Measurements from ENCODE around the gene PECR. TPM values are rescaled to one million over a fixed set of nuclear protein-coding genes. Genes with fewer than 3 reads are reported as not detected.

PECR gene
- total RNA-seq, 1 experiment from 2014 or later = 16.3 TPM

DNA sequence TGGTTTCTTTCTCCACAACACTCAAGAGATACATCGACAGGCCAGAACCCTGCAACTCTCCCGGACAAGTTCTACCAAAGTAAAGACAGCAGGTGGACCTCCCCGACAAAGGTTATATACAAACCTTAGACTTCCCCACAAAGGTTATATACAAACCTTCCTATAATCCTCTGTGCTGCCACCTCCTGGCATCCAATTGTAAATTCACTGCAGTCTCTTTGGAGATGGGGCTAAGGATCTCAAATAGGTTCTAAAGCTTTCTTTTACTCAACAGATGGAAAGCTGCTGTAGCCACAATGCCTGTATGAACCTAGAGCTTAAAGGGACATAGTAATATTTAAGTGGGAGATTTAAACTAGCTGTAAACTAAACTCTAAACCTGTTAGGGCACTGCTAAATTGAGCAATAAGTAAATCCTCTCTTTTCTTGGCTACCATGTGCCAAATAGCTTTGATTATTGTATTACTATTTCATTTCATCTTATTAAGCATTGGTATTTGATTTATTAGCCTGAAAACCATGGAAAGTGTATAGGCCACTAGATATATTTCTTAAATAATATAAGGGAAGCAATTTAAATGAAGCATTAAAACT lies 58.5 kb downstream of the PECR start:
- Histone ChIP-seq H3K9ac (ENCODE audit: low read length) (no peak overlapping the region), H2AFZ (ENCODE audit: low read depth, low read length, poor library complexity, severe bottlenecking) (no peak overlapping the region), H3K9me2 (ENCODE audit: insufficient read depth) (no peaks in the 10 kb centered on the region), H3K4me1 (ENCODE audit: control insufficient read depth in 1 of 2, insufficient read depth in 2 of 2, low read length in 2 of 2) (no peaks in the 10 kb centered on the region), H3K27ac (ENCODE audit: low read depth, low read length) (no peak overlapping the region), H3K36me3 (ENCODE audit: control insufficient read depth in 1 of 2, insufficient read depth in 2 of 2, low read length in 2 of 2) (no peaks in the 10 kb centered on the region), H3K79me2 (ENCODE audit: insufficient read depth, low read length) (no peaks in the 10 kb centered on the region), H3K4me2 (ENCODE audit: low read length) (no peak overlapping the region), H3K9me3 (ENCODE audit: control insufficient read depth in 1 of 2, insufficient read depth in 1 of 2, low read depth in 1 of 2, low read length in 2 of 2) (no peaks in the 10 kb centered on the region), H3K27me3 (ENCODE audit: insufficient read depth, low read length) (no peaks in the 10 kb centered on the region), H3K4me3 (replicated peaks in 1 of 2; ENCODE audit: low read depth in 1 of 2, low read length in 2 of 2) (no peak overlapping the region), H4K20me1 (ENCODE audit: insufficient read depth) (no peaks in the 10 kb centered on the region)
- ATAC-seq (peak; percentile 96), DNase-seq (ENCODE audit: low read depth, low spot score) (peak; percentile 42)
- ChIA-PET CTCF (interaction anchor here (0.7 to 1.6 kb wide), 11 partner anchors 10 to 94 kb away, joined by 3 to 10 read pairs (median 3); partner anchors contain the start of gene PECR), RAD21 (ENCODE audit: low non-redundant PET in 1 of 2, low total read pairs in 2 of 2, uncharacterized antibody in 2 of 2, unreplicated experiment in 2 of 2) (interaction anchor here in 1 of 2 experiments (0.6 kb wide), 1 partner anchor 13 kb away, joined by 3 read pairs; no protein-coding TSS in a partner anchor), POLR2A (no interaction called here)
- no peak for TF ChIP-seq JUND (IDR thresholded peaks at IDR 0.05)
- TF ChIP-seq, protein P1, sequence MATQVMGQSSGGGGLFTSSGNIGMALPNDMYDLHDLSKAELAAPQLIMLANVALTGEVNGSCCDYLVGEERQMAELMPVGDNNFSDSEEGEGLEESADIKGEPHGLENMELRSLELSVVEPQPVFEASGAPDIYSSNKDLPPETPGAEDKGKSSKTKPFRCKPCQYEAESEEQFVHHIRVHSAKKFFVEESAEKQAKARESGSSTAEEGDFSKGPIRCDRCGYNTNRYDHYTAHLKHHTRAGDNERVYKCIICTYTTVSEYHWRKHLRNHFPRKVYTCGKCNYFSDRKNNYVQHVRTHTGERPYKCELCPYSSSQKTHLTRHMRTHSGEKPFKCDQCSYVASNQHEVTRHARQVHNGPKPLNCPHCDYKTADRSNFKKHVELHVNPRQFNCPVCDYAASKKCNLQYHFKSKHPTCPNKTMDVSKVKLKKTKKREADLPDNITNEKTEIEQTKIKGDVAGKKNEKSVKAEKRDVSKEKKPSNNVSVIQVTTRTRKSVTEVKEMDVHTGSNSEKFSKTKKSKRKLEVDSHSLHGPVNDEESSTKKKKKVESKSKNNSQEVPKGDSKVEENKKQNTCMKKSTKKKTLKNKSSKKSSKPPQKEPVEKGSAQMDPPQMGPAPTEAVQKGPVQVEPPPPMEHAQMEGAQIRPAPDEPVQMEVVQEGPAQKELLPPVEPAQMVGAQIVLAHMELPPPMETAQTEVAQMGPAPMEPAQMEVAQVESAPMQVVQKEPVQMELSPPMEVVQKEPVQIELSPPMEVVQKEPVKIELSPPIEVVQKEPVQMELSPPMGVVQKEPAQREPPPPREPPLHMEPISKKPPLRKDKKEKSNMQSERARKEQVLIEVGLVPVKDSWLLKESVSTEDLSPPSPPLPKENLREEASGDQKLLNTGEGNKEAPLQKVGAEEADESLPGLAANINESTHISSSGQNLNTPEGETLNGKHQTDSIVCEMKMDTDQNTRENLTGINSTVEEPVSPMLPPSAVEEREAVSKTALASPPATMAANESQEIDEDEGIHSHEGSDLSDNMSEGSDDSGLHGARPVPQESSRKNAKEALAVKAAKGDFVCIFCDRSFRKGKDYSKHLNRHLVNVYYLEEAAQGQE (IDR thresholded peaks at IDR 0.05; ENCODE audit: low read depth) = no peak
- TF ChIP-seq, protein P2, sequence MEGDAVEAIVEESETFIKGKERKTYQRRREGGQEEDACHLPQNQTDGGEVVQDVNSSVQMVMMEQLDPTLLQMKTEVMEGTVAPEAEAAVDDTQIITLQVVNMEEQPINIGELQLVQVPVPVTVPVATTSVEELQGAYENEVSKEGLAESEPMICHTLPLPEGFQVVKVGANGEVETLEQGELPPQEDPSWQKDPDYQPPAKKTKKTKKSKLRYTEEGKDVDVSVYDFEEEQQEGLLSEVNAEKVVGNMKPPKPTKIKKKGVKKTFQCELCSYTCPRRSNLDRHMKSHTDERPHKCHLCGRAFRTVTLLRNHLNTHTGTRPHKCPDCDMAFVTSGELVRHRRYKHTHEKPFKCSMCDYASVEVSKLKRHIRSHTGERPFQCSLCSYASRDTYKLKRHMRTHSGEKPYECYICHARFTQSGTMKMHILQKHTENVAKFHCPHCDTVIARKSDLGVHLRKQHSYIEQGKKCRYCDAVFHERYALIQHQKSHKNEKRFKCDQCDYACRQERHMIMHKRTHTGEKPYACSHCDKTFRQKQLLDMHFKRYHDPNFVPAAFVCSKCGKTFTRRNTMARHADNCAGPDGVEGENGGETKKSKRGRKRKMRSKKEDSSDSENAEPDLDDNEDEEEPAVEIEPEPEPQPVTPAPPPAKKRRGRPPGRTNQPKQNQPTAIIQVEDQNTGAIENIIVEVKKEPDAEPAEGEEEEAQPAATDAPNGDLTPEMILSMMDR (IDR thresholded peaks at IDR 0.05 in 2 of 3, conservative IDR thresholded peaks at IDR 0.05 in 1 of 3; ENCODE audit: borderline replicate concordance in 1 of 3, insufficient read depth in 1 of 3, low read depth in 2 of 3, low read length in 2 of 3) = peak; percentile 73 to 76 (median 74); a peak in 5 of 6 replicates
- 0 out of 2 replicates have a peak, but pooled peaks have one; percentile 29 for TF ChIP-seq SRF (IDR thresholded peaks at IDR 0.05; ENCODE audit: low read depth)
- peak; percentile 58 for TF ChIP-seq RAD21 (IDR thresholded peaks at IDR 0.05; ENCODE audit: low read depth)
- no TSS peak for BruUV-seq (replicated peaks)
- intact Hi-C loops (cut with micrococcal nuclease) = loop anchor here (1.0 kb wide), 1 partner anchor 73 kb away; no protein-coding TSS in a partner anchor
